Left lung (tissue), 10 donors: ENCODE measurements around the gene EVL. TPM values are rescaled to one million over a fixed set of nuclear protein-coding genes. Genes with fewer than 3 reads are reported as not detected.

ENCODE experiments used
- ATAC-seq: fragments of 200-7000 bp; cut with Tn5 transposase; one replicate; pipeline ENCODE4 v1.9.1; 2020; ENCODE audit warnings: moderate library complexity
- DNase-seq, 4 donors: peaks; one replicate each; pipeline ENCODE4 v3.0.0-alpha.2; 2013 to 2020
- H3K27ac ChIP-seq, 2 donors: fragments of 200-600 bp; sonication (generic) in 1 of 2; one replicate each; pipeline versions ENCODE4 v1.5.0 to v1.8.0; 2020 to 2021
- H3K27me3 ChIP-seq, 2 donors: fragments of 200-600 bp; sonication (generic) in 1 of 2; one replicate each; pipeline versions ENCODE4 v1.5.0 to v1.8.0; 2020 to 2021
- H3K36me3 ChIP-seq, 2 donors: fragments of 200-600 bp; sonication (generic) in 1 of 2; one replicate each; pipeline versions ENCODE4 v1.5.0 to v1.8.0; 2020 to 2021
- H3K4me1 ChIP-seq, 2 donors: fragments of 200-600 bp; one replicate each; pipeline ENCODE4 v1.8.0; 2021
- H3K4me3 ChIP-seq, 2 donors: fragments of 200-600 bp; sonication (generic) in 1 of 2; one replicate each; pipeline versions ENCODE4 v1.5.0 to v1.8.0; 2020 to 2021; ENCODE audit warnings: mild to moderate bottlenecking in 1 of 2
- H3K9me3 ChIP-seq, 2 donors: fragments of 200-600 bp; sonication (generic) in 1 of 2; one replicate each; pipeline versions ENCODE4 v1.5.0 to v1.8.0; 2020 to 2021
- intact Hi-C, 2 donors: fragments of 100-400 bp; cut with DNase I; formaldehyde crosslinking; loops; one replicate each; pipeline versions ENCODE4 v1.11.2 to v1.14.2; 2022
- polyA plus RNA-seq, 6 donors: library from polyadenylated mRNA; unstranded; fragments of 120-200 nt; gene quantifications; one replicate each; pipeline ENCODE4 v1.2.1, GENCODE V29; 2013; ENCODE audit not compliant: insufficient read length in 6 of 6
- total RNA-seq, 2 donors: library from RNA; stranded (reverse); fragmentation: NEBNext Ultra II Directional; extraction: Animal tissue kit (Norgen Biotek cat#: 25700); gene quantifications; one replicate each; pipeline ENCODE4 v1.2.1, GENCODE V29; 2021
- TF ChIP-seq, protein P1 (sequence below), 2 donors: fragments of 200-600 bp; sonication (generic) in 1 of 2; IDR thresholded peaks; one replicate each; pipeline versions ENCODE4 v1.5.0 to v1.8.0; 2021; ENCODE audit warnings: antibody characterized with exemption in 2 of 2
- donor health status: DM: no; HTN: yes; CAD: no.
- donor health status: DM: no; HTN: no; CAD: no.

EVL gene
- total and polyA plus RNA-seq, 8 donors, result 60.2 to 264 (median 197) TPM

DNA sequence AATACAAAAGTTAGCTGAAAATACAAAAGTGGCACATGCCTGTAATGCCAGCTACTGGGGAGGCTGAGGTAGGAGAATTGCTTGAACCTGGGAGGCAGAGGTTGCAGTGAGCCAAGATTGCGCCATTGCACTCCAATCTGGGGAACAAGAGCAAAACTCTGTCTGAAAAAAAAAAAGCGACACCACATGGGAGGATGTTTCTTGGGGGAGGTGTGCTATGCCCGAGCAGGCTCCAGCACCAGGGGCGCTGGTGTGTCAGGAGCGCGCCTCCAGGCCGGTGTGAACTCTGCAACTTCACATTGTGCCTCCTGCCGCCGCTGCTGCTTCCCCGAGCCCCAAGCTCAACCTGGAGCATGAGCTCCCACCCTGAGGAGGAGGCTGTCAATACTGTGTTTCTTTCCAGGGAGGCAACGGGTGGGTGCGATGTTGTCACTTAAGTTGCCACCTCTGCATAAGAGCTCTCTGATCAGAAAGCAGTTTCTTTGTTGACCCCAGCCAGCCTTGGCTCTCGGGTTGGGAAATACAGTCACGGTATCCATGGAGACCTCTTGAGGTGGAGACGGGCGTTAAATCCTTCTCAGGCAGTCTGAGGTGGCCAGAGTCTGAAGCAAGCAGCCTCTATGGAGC, 75.3 kb downstream of the EVL start:
- Histone ChIP-seq H3K4me1 (peaks cover 0 to 43% of the 10 kb centered on the region in 2 donors), H3K27me3 (no peaks in the 10 kb centered on the region), H3K4me3 (no peak overlapping the region), H3K36me3 (peaks cover 0 to 46% of the 10 kb centered on the region in 2 donors), H3K27ac (peak overlapping the region; percentile 17 to 80), H3K9me3 (no peaks in the 10 kb centered on the region)
- intact Hi-C loops, result no loop called here
- DNase-seq (peak in 3 of 4 donors; percentile 36 to 79 (median 78)), ATAC-seq (peak; percentile 69)
- TF ChIP-seq, protein P1, sequence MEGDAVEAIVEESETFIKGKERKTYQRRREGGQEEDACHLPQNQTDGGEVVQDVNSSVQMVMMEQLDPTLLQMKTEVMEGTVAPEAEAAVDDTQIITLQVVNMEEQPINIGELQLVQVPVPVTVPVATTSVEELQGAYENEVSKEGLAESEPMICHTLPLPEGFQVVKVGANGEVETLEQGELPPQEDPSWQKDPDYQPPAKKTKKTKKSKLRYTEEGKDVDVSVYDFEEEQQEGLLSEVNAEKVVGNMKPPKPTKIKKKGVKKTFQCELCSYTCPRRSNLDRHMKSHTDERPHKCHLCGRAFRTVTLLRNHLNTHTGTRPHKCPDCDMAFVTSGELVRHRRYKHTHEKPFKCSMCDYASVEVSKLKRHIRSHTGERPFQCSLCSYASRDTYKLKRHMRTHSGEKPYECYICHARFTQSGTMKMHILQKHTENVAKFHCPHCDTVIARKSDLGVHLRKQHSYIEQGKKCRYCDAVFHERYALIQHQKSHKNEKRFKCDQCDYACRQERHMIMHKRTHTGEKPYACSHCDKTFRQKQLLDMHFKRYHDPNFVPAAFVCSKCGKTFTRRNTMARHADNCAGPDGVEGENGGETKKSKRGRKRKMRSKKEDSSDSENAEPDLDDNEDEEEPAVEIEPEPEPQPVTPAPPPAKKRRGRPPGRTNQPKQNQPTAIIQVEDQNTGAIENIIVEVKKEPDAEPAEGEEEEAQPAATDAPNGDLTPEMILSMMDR (IDR thresholded peaks at IDR 0.05), result peak; percentile 23 to 34

DNA sequence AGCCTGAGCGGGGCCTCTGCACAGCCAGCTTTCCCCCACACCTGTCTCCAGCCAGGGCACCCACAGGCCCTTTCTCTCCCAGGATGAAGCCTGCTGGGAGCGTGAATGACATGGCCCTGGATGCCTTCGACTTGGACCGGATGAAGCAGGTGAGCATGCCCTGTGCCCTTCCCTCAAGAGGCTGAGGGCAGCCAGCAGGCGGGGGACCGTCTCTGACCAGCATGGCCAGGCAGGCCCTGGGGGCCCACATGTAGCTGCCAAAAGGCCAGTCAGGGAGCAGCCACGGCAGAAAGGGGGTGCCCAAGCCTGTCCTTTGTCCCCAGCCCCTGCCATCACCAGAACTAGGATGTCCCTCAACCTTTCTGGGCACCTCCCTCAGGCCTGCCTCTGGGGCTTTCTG, 75.9 kb downstream of the EVL start:
- TF ChIP-seq, protein P1 (IDR thresholded peaks at IDR 0.05), result no peak
- no peaks in the 10 kb centered on the region for H3K27me3 ChIP-seq
- H3K4me1 ChIP-seq, result peaks cover 0 to 44% of the 10 kb centered on the region in 2 donors
- DNase-seq, result no peak
- peak overlapping the region; percentile 17 to 80 for H3K27ac ChIP-seq
- intact Hi-C loops, result no loop called here
- H3K4me3 ChIP-seq, result no peak overlapping the region
- ATAC-seq, result peak; percentile 4
- H3K9me3 ChIP-seq, result no peaks in the 10 kb centered on the region
- peaks cover 0 to 40% of the 10 kb centered on the region in 2 donors for H3K36me3 ChIP-seq

DNA sequence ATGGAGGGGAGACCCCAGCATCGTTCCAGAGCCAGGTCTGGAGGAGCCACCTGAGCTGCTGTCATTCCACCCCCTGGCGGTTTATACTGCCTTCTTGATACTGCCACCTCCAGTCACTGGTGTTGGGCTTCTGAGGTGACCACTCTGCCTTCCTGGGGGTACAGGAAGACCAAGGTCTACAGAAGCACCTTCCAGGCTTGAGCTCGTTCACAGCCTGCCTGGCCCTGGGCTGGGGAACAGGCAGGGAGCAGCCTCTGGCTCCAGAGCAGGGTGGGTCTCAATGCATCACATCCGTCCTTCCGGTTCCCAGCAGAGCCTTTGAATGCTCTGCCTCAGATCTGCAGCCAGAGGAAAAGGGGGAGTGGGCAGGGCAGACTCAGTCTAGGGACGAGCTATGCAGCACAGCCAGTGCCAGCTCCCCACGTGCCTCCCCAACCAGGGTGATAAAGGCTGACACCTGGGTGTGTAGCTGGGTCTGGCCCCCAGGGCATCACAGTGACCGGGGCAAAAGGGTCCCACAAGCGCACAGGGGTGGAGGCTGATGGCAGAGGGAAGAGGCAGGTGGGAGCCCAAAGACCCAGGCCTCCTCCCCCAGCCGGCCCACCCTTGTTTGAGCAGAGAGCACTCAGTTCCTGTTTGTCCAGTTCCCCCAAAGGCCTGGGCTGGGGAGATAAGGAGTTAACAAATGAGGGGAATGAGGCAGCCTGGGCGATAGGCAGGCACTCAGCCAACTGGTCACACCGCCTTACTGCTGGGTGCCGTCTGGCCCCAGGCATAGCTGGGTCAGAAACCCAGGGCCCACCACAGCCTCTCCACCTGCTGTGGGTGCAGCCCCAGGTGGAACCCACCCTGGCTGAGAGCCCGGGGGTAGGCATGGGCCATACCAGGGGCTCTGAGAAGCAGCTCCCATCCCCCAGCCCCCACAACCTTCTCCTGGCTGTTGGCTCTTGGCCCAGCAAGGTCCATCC, 77.1 kb downstream of the EVL start:
- TF ChIP-seq, protein P1 (IDR thresholded peaks at IDR 0.05), result no peak

DNA sequence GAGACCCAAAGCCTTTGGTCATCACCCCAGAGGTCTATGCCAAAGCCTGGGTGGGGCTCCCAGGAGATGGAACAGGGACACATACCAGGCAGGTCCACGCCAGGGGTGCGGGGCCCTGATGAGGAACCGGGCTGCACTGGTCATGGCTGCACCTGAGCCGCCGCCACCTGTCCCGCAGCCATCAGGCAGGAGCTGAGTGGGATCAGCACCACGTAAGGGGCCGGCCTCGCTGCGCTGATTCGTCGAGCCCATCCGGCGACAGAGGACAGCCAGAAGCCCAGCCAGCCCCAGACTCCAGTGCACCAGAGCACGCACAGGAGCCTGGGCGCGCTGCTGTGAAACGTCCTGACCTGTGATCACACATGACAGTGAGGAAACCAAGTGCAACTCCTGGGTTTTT, 78.3 kb downstream of the EVL start:
- no peaks in the 10 kb centered on the region for H3K27me3 ChIP-seq
- intact Hi-C loops, result no loop called here
- H3K27ac ChIP-seq, result peak overlapping the region in 1 of 2 donors; percentile 80
- no peak for ATAC-seq
- no peaks in the 10 kb centered on the region for H3K9me3 ChIP-seq
- TF ChIP-seq, protein P1 (IDR thresholded peaks at IDR 0.05), result no peak
- no peak overlapping the region for H3K4me3 ChIP-seq
- no peak for DNase-seq
- peaks cover 0 to 62% of the 10 kb centered on the region in 2 donors for H3K4me1 ChIP-seq
- peaks cover 0 to 19% of the 10 kb centered on the region in 2 donors for H3K36me3 ChIP-seq

More for the DNA sequence above, 77.1 kb downstream of the EVL start:
- Histone ChIP-seq H3K36me3 (peaks cover 0 to 28% of the 10 kb centered on the region in 2 donors), H3K4me1 (peaks cover 0 to 57% of the 10 kb centered on the region in 2 donors), H3K4me3 (no peak overlapping the region), H3K27ac (peak overlapping the region; percentile 79 to 80), H3K27me3 (no peaks in the 10 kb centered on the region), H3K9me3 (no peaks in the 10 kb centered on the region)
- ATAC-seq (peak; percentile 11), DNase-seq (peak in 3 of 4 donors; percentile 46 to 82 (median 47))
- intact Hi-C loops, result no loop called here

DNA sequence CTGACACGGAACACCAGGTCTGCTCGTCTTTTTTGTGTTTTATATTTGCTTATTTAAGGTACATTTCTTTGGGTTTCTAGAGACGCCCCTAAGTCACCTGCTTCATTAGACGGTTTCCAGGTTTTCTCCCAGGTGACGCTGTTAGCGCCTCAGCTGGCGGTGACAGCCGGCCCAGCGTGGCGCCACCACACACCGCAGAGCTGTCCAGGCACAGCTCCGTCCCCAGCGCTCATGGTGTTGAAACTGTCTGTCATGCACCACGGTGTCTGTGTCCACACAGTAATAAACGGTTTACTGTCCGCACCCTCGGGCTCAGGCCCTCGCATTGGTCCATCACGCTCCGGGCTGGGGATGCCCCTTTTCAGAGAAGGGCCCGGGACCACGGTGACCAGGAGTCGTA, 78.7 kb downstream of the EVL start:
- H3K27me3 ChIP-seq, result no peaks in the 10 kb centered on the region
- no peak overlapping the region for H3K4me3 ChIP-seq
- H3K4me1 ChIP-seq, result peaks cover 0 to 62% of the 10 kb centered on the region in 2 donors
- peaks cover 0 to 19% of the 10 kb centered on the region in 2 donors for H3K36me3 ChIP-seq
- ATAC-seq (no peak), DNase-seq (no peak)
- H3K27ac ChIP-seq, result no peak overlapping the region
- H3K9me3 ChIP-seq, result no peaks in the 10 kb centered on the region
- TF ChIP-seq, protein P1 (IDR thresholded peaks at IDR 0.05), result no peak
- intact Hi-C loops, result no loop called here
